Measurements from ENCODE around the gene ZNF444. TPM values are rescaled to one million over a fixed set of nuclear protein-coding genes. Genes with fewer than 3 reads are reported as not detected.
A peak's percentile ranks its signal among the peaks of the same experiment; 100 is the strongest.

ZNF444 gene
- total RNA-seq, 2 donors from 2014 or later, result 20.5 to 50.9 TPM

DNA sequence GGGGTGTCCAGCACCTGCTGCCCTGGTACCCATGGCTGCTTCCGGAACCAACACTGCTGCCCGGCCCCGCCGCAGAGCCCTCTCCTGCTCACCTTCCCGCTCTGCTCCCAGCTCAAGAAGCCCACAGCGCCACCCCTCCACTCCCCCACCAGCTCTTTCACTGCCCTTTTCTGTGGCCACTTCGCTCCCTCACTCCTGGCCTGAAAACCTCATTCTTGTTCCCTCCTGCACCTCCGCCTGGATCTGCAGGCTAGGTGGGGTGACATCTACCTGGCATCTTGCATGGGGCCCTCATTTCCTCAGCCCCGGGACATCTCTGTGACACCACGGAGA is 26.3 kb upstream of the ZNF444 start:
- TF ChIP-seq, protein P1, sequence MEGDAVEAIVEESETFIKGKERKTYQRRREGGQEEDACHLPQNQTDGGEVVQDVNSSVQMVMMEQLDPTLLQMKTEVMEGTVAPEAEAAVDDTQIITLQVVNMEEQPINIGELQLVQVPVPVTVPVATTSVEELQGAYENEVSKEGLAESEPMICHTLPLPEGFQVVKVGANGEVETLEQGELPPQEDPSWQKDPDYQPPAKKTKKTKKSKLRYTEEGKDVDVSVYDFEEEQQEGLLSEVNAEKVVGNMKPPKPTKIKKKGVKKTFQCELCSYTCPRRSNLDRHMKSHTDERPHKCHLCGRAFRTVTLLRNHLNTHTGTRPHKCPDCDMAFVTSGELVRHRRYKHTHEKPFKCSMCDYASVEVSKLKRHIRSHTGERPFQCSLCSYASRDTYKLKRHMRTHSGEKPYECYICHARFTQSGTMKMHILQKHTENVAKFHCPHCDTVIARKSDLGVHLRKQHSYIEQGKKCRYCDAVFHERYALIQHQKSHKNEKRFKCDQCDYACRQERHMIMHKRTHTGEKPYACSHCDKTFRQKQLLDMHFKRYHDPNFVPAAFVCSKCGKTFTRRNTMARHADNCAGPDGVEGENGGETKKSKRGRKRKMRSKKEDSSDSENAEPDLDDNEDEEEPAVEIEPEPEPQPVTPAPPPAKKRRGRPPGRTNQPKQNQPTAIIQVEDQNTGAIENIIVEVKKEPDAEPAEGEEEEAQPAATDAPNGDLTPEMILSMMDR (IDR thresholded peaks at IDR 0.05), result no peak
- Histone ChIP-seq H3K27ac (no peak overlapping the region), H3K36me3 (no peaks in the 10 kb centered on the region), H3K27me3 (no peaks in the 10 kb centered on the region), H3K9ac (ENCODE audit: low read depth in 2 of 2, low read length in 2 of 2) (no peak overlapping the region), H3K9me3 (no peaks in the 10 kb centered on the region), H3K4me1 (peaks cover 49% of the 10 kb centered on the region), H3K4me3 (no peak overlapping the region)
- DNase-seq, result no peak
- intact Hi-C loops (cut with DNase I), result no loop called here

DNA sequence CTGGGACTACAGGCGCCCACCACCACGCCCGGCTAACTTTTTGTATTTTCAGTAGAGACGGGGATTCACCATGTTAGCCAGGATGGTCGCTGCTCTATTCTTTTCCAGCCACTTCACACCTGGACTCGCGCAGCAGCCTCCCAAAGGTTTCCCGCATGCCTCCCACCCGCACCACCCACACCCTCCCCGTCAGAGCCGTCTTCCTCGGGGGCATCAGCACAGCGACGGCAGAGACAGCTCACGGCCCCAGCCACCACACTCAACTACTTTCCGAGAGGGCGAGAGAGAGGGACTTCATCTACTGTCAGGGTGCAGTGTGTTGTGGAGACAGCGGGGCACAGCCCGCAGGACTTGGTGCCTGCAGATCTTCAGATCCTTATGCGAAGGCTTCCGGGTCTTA is 25.6 kb upstream of the ZNF444 start:
- intact Hi-C loops (cut with DNase I), result no loop called here
- H3K36me3 ChIP-seq, result no peaks in the 10 kb centered on the region

DNA sequence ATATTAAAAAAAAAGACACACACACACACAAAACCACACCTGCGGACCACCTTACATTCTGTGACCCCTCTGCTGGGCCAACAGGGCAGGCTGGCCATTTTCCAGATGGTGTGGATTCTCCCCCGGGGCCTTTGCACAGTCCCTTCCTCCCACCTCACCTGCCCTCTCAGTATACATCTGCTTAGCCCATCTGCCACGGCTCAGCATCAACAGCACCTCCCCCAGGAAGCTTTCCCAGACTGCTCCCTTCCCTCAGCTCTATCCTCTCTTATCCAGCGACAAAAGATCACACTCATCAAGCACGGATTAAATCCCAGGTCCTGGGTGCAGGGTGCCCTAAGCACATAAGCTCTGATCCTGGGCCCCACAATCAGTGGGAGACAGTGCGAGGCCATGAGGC is 24.5 kb upstream of the ZNF444 start:
- Histone ChIP-seq H3K27me3 (no peaks in the 10 kb centered on the region), H3K4me3 (no peak overlapping the region), H3K27ac (no peak overlapping the region), H3K36me3 (no peaks in the 10 kb centered on the region), H3K9me3 (no peaks in the 10 kb centered on the region), H3K9ac (ENCODE audit: low read depth in 2 of 2, low read length in 2 of 2) (no peak overlapping the region), H3K4me1 (peaks cover 34% of the 10 kb centered on the region)
- no peak for DNase-seq
- intact Hi-C loops (cut with DNase I), result no loop called here
- TF ChIP-seq, protein P1 (IDR thresholded peaks at IDR 0.05), result no peak

More for the DNA sequence above, 25.6 kb upstream of the ZNF444 start:
- H3K9me3 ChIP-seq, result no peaks in the 10 kb centered on the region
- H3K27me3 ChIP-seq, result no peaks in the 10 kb centered on the region
- H3K27ac ChIP-seq, result no peak overlapping the region
- DNase-seq, result no peak
- H3K4me1 ChIP-seq, result peaks cover 45% of the 10 kb centered on the region
- H3K4me3 ChIP-seq, result no peak overlapping the region
- H3K9ac ChIP-seq (ENCODE audit: low read depth in 2 of 2, low read length in 2 of 2), result no peak overlapping the region
- TF ChIP-seq, protein P1 (IDR thresholded peaks at IDR 0.05), result no peak

DNA sequence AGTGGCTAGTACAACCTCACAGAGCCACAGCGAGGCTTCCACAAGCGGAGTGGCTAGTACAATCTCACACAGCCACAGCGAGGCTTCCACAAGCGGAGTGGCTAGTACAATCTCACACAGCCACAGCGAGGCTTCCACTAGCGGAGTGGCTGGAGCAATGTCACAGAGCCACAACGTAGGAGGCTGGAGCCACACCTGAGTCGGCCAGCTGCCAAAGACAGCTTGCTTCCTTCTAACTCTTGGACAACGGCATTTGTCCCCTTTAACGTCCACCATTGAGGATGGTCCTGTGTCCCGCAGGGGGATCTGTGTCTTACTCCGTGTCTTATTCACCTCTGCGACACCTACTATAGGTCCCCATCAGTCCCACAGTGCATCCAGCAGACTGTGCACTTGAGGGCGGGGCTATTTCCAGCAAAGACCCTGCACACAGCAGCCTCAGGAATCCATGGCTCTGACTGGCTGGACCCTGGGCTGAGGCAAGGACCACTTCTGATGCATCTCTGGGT is 23.7 kb upstream of the ZNF444 start:
- TF ChIP-seq, protein P1 (IDR thresholded peaks at IDR 0.05), result no peak
- intact Hi-C loops (cut with DNase I), result no loop called here
- H3K9ac ChIP-seq (ENCODE audit: low read depth in 2 of 2, low read length in 2 of 2), result peak overlapping the region in 1 of 2 donors; percentile 46
- H3K4me3 ChIP-seq, result no peak overlapping the region
- no peaks in the 10 kb centered on the region for H3K9me3 ChIP-seq
- H3K27me3 ChIP-seq, result no peaks in the 10 kb centered on the region
- no peak for DNase-seq
- peaks cover 29% of the 10 kb centered on the region for H3K4me1 ChIP-seq
- no peaks in the 10 kb centered on the region for H3K36me3 ChIP-seq
- H3K27ac ChIP-seq, result peak overlapping the region; percentile 96

DNA sequence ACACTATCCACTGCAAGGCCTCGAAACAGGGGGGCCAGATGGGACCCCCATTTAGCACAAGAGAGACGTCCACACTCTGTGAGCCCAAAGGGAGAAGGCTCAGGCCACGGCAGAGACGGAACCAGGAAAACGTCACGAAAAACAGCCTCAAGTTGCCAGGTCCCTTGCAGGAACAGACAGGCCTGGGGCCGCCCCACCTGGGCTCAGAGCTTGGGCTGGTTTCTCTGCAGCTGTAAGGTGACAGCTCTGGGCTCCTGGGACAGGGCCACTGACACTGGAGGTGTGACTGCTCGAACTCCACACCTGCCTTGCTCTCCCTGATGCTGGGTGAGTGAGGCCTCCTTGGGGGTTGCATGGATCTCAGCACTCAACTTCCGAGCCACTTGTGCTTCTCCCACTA is 23.2 kb upstream of the ZNF444 start:
- Histone ChIP-seq H3K9ac (ENCODE audit: low read depth in 2 of 2, low read length in 2 of 2) (peak overlapping the region; percentile 33 to 76), H3K27me3 (no peaks in the 10 kb centered on the region), H3K9me3 (no peaks in the 10 kb centered on the region), H3K4me1 (peaks cover 29% of the 10 kb centered on the region), H3K4me3 (no peak overlapping the region), H3K27ac (peak overlapping the region; percentile 96), H3K36me3 (no peaks in the 10 kb centered on the region)
- TF ChIP-seq, protein P1 (IDR thresholded peaks at IDR 0.05), result no peak
- intact Hi-C loops (cut with DNase I), result no loop called here
- no peak for DNase-seq
